Ascending aorta (tissue), 2 donors: ENCODE data around the gene NAT14. TPM values are rescaled to one million over a fixed set of nuclear protein-coding genes. Genes with fewer than 3 reads are reported as not detected.
"Not testable (repeated sequence)": the region's sequence is repeated elsewhere in the genome, so short reads cannot be mapped to it uniquely, and the experiment has no call there.

Experiments used
- DNase-seq, 2 donors: peaks; one replicate each; pipeline ENCODE4 v3.0.0-alpha.2; 2019; ENCODE audit warnings: low spot score in 2 of 2
- H3K27ac ChIP-seq, 2 donors: fragments of 200-600 bp; sonication (generic); one replicate each; pipeline ENCODE4 v1.5.1; 2016 to 2017; ENCODE audit warnings: mild to moderate bottlenecking in 1 of 2
- H3K27me3 ChIP-seq: fragments of 200-600 bp; sonication (generic); one replicate; pipeline ENCODE4 v1.5.1; 2017
- H3K36me3 ChIP-seq, 2 donors: fragments of 200-600 bp; sonication (generic); one replicate each; pipeline ENCODE4 v1.5.1; 2016
- H3K4me1 ChIP-seq, 2 donors: fragments of 200-600 bp; sonication (generic); one replicate each; pipeline ENCODE4 v1.5.1; 2016 to 2017; ENCODE audit warnings: mild to moderate bottlenecking in 1 of 2
- H3K4me3 ChIP-seq, 2 donors: fragments of 200-600 bp; sonication (generic); one replicate each; pipeline ENCODE4 v1.5.1; 2016 to 2017; ENCODE audit warnings: mild to moderate bottlenecking in 1 of 2
- H3K9me3 ChIP-seq, 2 donors: fragments of 200-600 bp; sonication (generic); one replicate each; pipeline ENCODE4 v1.5.1; 2016
- CTCF ChIP-seq, 3 experiments: fragments of 200-600 bp in 2 of 3; fragments of 450-650 bp in 1 of 3; sonication (generic) in 2 of 3; IDR thresholded peaks; one replicate each; pipeline ENCODE4 v1.5.1; 2016 to 2019; ENCODE audit warnings: antibody characterized with exemption in 3 of 3, mild to moderate bottlenecking in 1 of 3, moderate library complexity in 1 of 3
- intact Hi-C: fragments of 100-400 bp; cut with DNase I; formaldehyde crosslinking; loops from one replicate; pipeline ENCODE4 v1.15.1; 2023
- total RNA-seq: library from RNA; depleted of rRNA; stranded (reverse); fragments of >200 nt; gene quantifications from one replicate; pipeline ENCODE4 v1.1.0, GENCODE V29; 2016

Gene NAT14
- total RNA-seq, 1 donor from 2014 or later, result 21.6 TPM

GRCh38 chr19:55528030-55528803 lies 43.2 kb downstream of the NAT14 start:
- no peaks in the 10 kb centered on the region for H3K36me3 ChIP-seq
- H3K4me1 ChIP-seq, result peaks cover 0 to 4% of the 10 kb centered on the region in 2 donors
- DNase-seq, result no peak
- H3K9me3 ChIP-seq, result no peaks in the 10 kb centered on the region
- intact Hi-C loops, result no loop called here
- peaks cover 12% of the 10 kb centered on the region for H3K27me3 ChIP-seq
- no peak for TF ChIP-seq CTCF (IDR thresholded peaks at IDR 0.05)
- no peak overlapping the region for H3K27ac ChIP-seq
- H3K4me3 ChIP-seq, result no peak overlapping the region

- H3K4me1 ChIP-seq, result peaks cover 0 to 4% of the 10 kb centered on the region in 2 donors
- intact Hi-C loops, result no loop called here
- DNase-seq, result no peak
- no peak overlapping the region for H3K27ac ChIP-seq
- no peaks in the 10 kb centered on the region for H3K36me3 ChIP-seq
- no peaks in the 10 kb centered on the region for H3K9me3 ChIP-seq
- no peak overlapping the region for H3K4me3 ChIP-seq
- TF ChIP-seq CTCF (IDR thresholded peaks at IDR 0.05), result no peak
- H3K27me3 ChIP-seq, result peaks cover 12% of the 10 kb centered on the region
Measured at GRCh38 chr19:55529636-55530234, 44.7 kb downstream of the NAT14 start.

- Histone ChIP-seq H3K27me3 (peaks cover 12% of the 10 kb centered on the region), H3K36me3 (no peaks in the 10 kb centered on the region), H3K4me3 (no peak overlapping the region), H3K9me3 (no peaks in the 10 kb centered on the region), H3K4me1 (peaks cover 0 to 4% of the 10 kb centered on the region in 2 donors), H3K27ac (no peak overlapping the region)
- no peak for DNase-seq
- intact Hi-C loops, result no loop called here
- no peak for TF ChIP-seq CTCF (IDR thresholded peaks at IDR 0.05)
Measured at GRCh38 chr19:55530996-55531395, 46.0 kb downstream of the NAT14 start.

- intact Hi-C loops, H3K36me3 ChIP-seq, H3K4me1 ChIP-seq, H3K27me3 ChIP-seq, H3K4me3 ChIP-seq, H3K27ac ChIP-seq, DNase-seq, H3K9me3 ChIP-seq: not testable (repeated sequence)
Measured at GRCh38 chr19:55534280-55534679, 49.3 kb downstream of the NAT14 start.

GRCh38 chr19:55535173-55535964 lies 50.4 kb downstream of the NAT14 start:
- Histone ChIP-seq H3K36me3 (no peaks in the 10 kb centered on the region), H3K27ac (no peak overlapping the region), H3K27me3 (no peaks in the 10 kb centered on the region), H3K4me1 (no peaks in the 10 kb centered on the region), H3K9me3 (no peaks in the 10 kb centered on the region), H3K4me3 (no peak overlapping the region)
- no peak for DNase-seq
- TF ChIP-seq CTCF (IDR thresholded peaks at IDR 0.05), result no peak
- intact Hi-C loops, result no loop called here

- H3K9me3 ChIP-seq, result no peaks in the 10 kb centered on the region
- H3K4me1 ChIP-seq, result no peaks in the 10 kb centered on the region
- H3K27ac ChIP-seq, result no peak overlapping the region
- H3K27me3 ChIP-seq, result no peaks in the 10 kb centered on the region
- H3K4me3 ChIP-seq, result no peak overlapping the region
- H3K36me3 ChIP-seq, result no peaks in the 10 kb centered on the region
- intact Hi-C loops, result no loop called here
- TF ChIP-seq CTCF (IDR thresholded peaks at IDR 0.05), result no peak
- no peak for DNase-seq
Measured at GRCh38 chr19:55535965-55536350, 51.0 kb downstream of the NAT14 start.
